CD4-positive, alpha-beta T cell (primary cell): Measurements from ENCODE around the gene UTP25. TPM values are rescaled to one million over a fixed set of nuclear protein-coding genes. Genes with fewer than 3 reads are reported as not detected.

Experiments
- ATAC-seq: fragments of 200-7000 bp; cut with Tn5 transposase; one replicate; pipeline ENCODE4 v1.10.0; 2022; ENCODE audit warnings: mild to moderate bottlenecking; ENCODE audit not compliant: poor library complexity
- CTCF ChIA-PET: fragments of 350-600 bp; sonication (Branson Sonifier 250); formaldehyde crosslinking; loops from one replicate; lab custom pipeline; 2021; ENCODE audit warnings: antibody characterized with exemption, inconsistent platforms; lab: Charles Lee
- POLR2A ChIA-PET: fragments of 350-600 bp; sonication (Branson Sonifier 250); formaldehyde crosslinking; loops from one replicate; lab custom pipeline; 2021; ENCODE audit warnings: antibody characterized with exemption, inconsistent platforms; lab: Charles Lee
- DNase-seq, 14 experiments: peaks; one replicate each; pipeline ENCODE4 v3.0.0-alpha.2; 2013 to 2020; ENCODE audit warnings: mixed read lengths in 2 of 14
- H3K27ac ChIP-seq, 2 donors: one replicate each; pipeline versions ENCODE4 v1.5.1 to v1.7.0; 2013; ENCODE audit warnings: low read length in 2 of 2, low read depth in 1 of 2, mild to moderate bottlenecking in 1 of 2
- H3K27me3 ChIP-seq, 2 experiments: 1 replicate in 1 of 2; 2 replicates in 1 of 2; pipeline versions ENCODE4 v1.6.1 to v1.7.0; 2013; ENCODE audit warnings: low read length in 2 of 2, control low read depth in 1 of 2, mild to moderate bottlenecking in 1 of 2, moderate library complexity in 1 of 2; ENCODE audit not compliant: insufficient read depth in 2 of 2, control insufficient read depth in 1 of 2
- H3K36me3 ChIP-seq: one replicate; pipeline ENCODE4 v1.6.1; 2013; ENCODE audit warnings: low read length, control low read depth; ENCODE audit not compliant: insufficient read depth
- H3K4me1 ChIP-seq: one replicate; pipeline ENCODE4 v1.6.1; 2013; ENCODE audit warnings: low read length, control low read depth; ENCODE audit not compliant: insufficient read depth
- H3K4me3 ChIP-seq: one replicate; pipeline ENCODE4 v1.5.1; 2013; ENCODE audit warnings: mild to moderate bottlenecking, low read length, moderate library complexity
- H3K9me3 ChIP-seq, 2 experiments: 1 replicate in 1 of 2; 2 replicates in 1 of 2; pipeline versions ENCODE4 v1.6.1 to v1.7.0; 2013; ENCODE audit warnings: low read length in 2 of 2, mild to moderate bottlenecking in 2 of 2, control low read depth in 1 of 2, moderate library complexity in 1 of 2; ENCODE audit not compliant: control insufficient read depth in 1 of 2, insufficient read depth in 1 of 2
- H3K27ac Mint-ChIP-seq: one replicate; pipeline ENCODE4 v1.8.0; 2020; ENCODE audit warnings: mixed read lengths
- H3K27me3 Mint-ChIP-seq: one replicate; pipeline ENCODE4 v1.8.0; 2021; ENCODE audit warnings: mixed read lengths
- H3K36me3 Mint-ChIP-seq: one replicate; pipeline ENCODE4 v1.8.0; 2021; ENCODE audit warnings: low read depth, mixed read lengths
- H3K4me1 Mint-ChIP-seq: one replicate; pipeline ENCODE4 v1.8.0; 2021; ENCODE audit warnings: low read depth, mixed read lengths
- H3K4me3 Mint-ChIP-seq: one replicate; pipeline ENCODE4 v1.8.0; 2020; ENCODE audit warnings: mild to moderate bottlenecking, mixed read lengths
- H3K9me3 Mint-ChIP-seq: one replicate; pipeline ENCODE4 v1.8.0; 2020; ENCODE audit warnings: mixed read lengths
- CTCF ChIP-seq: fragments of 200-600 bp; IDR thresholded peaks from one replicate; pipeline ENCODE4 v1.8.0; 2022; ENCODE audit warnings: antibody characterized with exemption, mild to moderate bottlenecking
- intact Hi-C, 2 experiments: fragments of 100-400 bp; cut with DNase I in 1 of 2; cut with micrococcal nuclease in 1 of 2; formaldehyde crosslinking; loops; one replicate each; pipeline versions ENCODE4 v1.15.1 to v1.9.0; 2023 to 2025; cut with DNase I, micrococcal nuclease
- total RNA-seq, 174 experiments: library from RNA in 2 of 174; stranded (reverse) in 2 of 174; gene quantifications; one replicate each; pipeline ENCODE4 v1.2.3 and lab custom pipeline; 2021 to 2026

UTP25 gene
- total RNA-seq, 2 experiments from 2014 or later, result 6.0 to 6.4 TPM

DNA sequence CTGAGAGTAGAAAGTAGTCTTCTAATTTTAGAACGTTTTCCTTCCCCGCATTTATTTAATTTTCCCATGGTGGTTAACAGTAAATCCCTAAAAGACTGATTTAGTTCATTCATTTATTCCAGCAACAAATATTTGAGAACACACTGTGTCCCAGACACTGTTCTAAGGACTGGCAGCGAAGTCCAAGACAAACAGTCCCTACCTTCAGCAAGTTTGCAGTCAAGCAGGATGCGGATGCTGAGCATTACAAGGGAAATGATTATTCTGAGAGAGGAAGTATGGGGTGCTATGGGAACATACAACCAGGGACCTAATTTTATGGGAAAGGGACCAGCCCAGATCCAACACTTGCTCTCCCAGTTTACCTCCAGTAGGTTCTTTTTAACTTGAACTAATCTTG is 42.2 kb upstream of the UTP25 start:
- Histone ChIP-seq H3K27ac (no peak overlapping the region), H3K4me1 (peaks cover 24% of the 10 kb centered on the region), H3K27me3 (no peaks in the 10 kb centered on the region), H3K9me3 (no peaks in the 10 kb centered on the region), H3K4me3 (no peak overlapping the region), H3K36me3 (peaks cover 27% of the 10 kb centered on the region)
- peaks cover 34% of the 10 kb centered on the region for H3K36me3 Mint-ChIP-seq
- TF ChIP-seq CTCF, result no peak
- ATAC-seq (no peak), DNase-seq (no peak)
- peak overlapping the region; percentile 97 for H3K27ac Mint-ChIP-seq
- intact Hi-C loops, result no loop called here
- peaks cover 25% of the 10 kb centered on the region for H3K27me3 Mint-ChIP-seq
- H3K9me3 Mint-ChIP-seq, result no peaks in the 10 kb centered on the region
- POLR2A ChIA-PET, result interaction anchor here (1.0 to 11.3 kb wide), 8 partner anchors 11 to 1473 kb away, joined by 3 to 245 read pairs (median 12); partner anchors contain the start of genes IRF6, RCOR3 and UTP25
- H3K4me1 Mint-ChIP-seq, result peaks cover 28% of the 10 kb centered on the region
- H3K4me3 Mint-ChIP-seq, result peak overlapping the region; percentile 6
- CTCF ChIA-PET, result interaction anchor here (1.3 to 3.7 kb wide), 3 partner anchors 12 to 42 kb away, joined by 4 to 9 read pairs (median 8); partner anchors contain the start of gene UTP25

DNA sequence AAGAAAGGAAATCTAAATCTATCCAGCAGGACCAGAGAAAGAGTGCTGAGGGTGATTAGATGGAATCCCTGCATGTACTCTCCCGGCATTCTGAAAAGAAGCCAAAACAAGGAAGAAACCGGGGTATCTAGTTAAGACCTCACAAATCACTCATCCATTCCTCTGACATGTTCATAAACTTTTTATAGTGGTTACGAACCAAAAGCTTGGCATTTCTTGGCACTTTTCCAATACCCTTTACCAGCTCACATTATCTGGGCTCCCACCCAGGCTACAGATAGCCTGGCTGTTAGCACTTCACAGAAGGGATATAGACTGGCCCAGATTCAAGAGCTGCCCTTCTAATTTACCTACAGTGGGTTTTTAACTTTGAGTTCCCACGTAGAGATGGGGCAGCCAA is 41.6 kb upstream of the UTP25 start:
- POLR2A ChIA-PET, result interaction anchor here (1.1 to 2.8 kb wide), 4 partner anchors 17 to 1472 kb away, joined by 3 to 18 read pairs (median 12); partner anchors contain the start of genes RCOR3 and UTP25
- Histone ChIP-seq H3K4me3 (no peak overlapping the region), H3K27me3 (no peaks in the 10 kb centered on the region), H3K9me3 (no peaks in the 10 kb centered on the region), H3K27ac (no peak overlapping the region), H3K4me1 (peaks cover 24% of the 10 kb centered on the region), H3K36me3 (peaks cover 22% of the 10 kb centered on the region)
- peaks cover 28% of the 10 kb centered on the region for H3K4me1 Mint-ChIP-seq
- intact Hi-C loops, result loop anchor here in 1 of 2 experiments (2.0 kb wide), 1 partner anchor 41 kb away; the partner anchor contains the start of gene UTP25
- CTCF ChIA-PET, result interaction anchor here (1.3 to 3.7 kb wide), 2 partner anchors 38 to 41 kb away, joined by 4 to 9 read pairs; partner anchors contain the start of gene UTP25
- peaks cover 30% of the 10 kb centered on the region for H3K27me3 Mint-ChIP-seq
- H3K4me3 Mint-ChIP-seq, result no peak overlapping the region
- H3K9me3 Mint-ChIP-seq, result no peaks in the 10 kb centered on the region
- no peak for DNase-seq
- H3K36me3 Mint-ChIP-seq, result peaks cover 28% of the 10 kb centered on the region
- no peak for ATAC-seq
- no peak for TF ChIP-seq CTCF
- H3K27ac Mint-ChIP-seq, result peak overlapping the region; percentile 97

DNA sequence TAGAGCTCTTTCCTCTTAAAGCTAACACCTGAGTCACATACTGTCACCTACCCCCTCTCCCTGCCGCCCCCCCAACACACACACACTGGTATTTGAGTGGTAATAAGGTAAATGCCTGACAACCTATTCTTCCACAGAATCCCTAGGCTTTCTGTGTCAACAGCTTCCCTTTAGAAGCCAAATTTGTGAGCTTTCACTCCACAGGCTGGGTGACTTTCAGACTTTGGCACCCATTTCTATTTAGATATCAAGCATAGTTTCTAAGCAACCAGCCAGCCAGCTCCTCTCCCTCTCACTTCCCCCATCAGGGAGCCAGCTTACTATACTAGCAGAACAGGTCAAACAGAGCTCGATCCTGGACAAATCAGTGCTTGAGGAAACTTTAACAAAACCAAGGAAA is 40.2 kb upstream of the UTP25 start:
- Mint-ChIP-seq H3K9me3 (no peaks in the 10 kb centered on the region), H3K27ac (peak overlapping the region; percentile 97), H3K36me3 (peaks cover 14% of the 10 kb centered on the region), H3K4me1 (peaks cover 24% of the 10 kb centered on the region), H3K27me3 (peaks cover 44% of the 10 kb centered on the region), H3K4me3 (no peak overlapping the region)
- no peak for TF ChIP-seq CTCF
- ChIA-PET CTCF (interaction anchor here (2.0 to 3.7 kb wide), 2 partner anchors 36 to 40 kb away, joined by 9 to 10 read pairs; partner anchors contain the start of gene UTP25), POLR2A (interaction anchor here (0.6 to 2.8 kb wide), 4 partner anchors 19 to 40 kb away, joined by 3 to 16 read pairs (median 4); partner anchors contain the start of genes TRAF3IP3 and UTP25)
- Histone ChIP-seq H3K36me3 (peaks cover 8% of the 10 kb centered on the region), H3K9me3 (no peaks in the 10 kb centered on the region), H3K4me1 (peaks cover 24% of the 10 kb centered on the region), H3K27me3 (peaks cover 0 to 3% of the 10 kb centered on the region in 2 experiments), H3K27ac (no peak overlapping the region), H3K4me3 (no peak overlapping the region)
- DNase-seq (no peak), ATAC-seq (no peak)
- intact Hi-C loops, result loop anchor here in 1 of 2 experiments (2.0 kb wide), 1 partner anchor 39 kb away; the partner anchor contains the start of gene UTP25
